ENCODE data around the gene RNU1-3.
"Not testable (repeated sequence)": the region's sequence is repeated elsewhere in the genome, so short reads cannot be mapped to it uniquely, and the experiment has no call there.

Gene RNU1-3

GRCh38 chr1:16625497-16626408 is 41.0 kb downstream of the RNU1-3 start:
- Histone ChIP-seq H3K4me3 (replicated peaks; ENCODE audit: insufficient read depth, low read length) (no peak overlapping the region), H3K27me3 (ENCODE audit: insufficient read depth, poor library complexity, severe bottlenecking) (no peaks in the 10 kb centered on the region), H3K27ac (replicated peaks) (no peak overlapping the region)
- TF ChIP-seq CTCF (IDR thresholded peaks at IDR 0.05; ENCODE audit: insufficient read depth, low read length): no peak
- TF ChIP-seq POLR2AphosphoS5 (IDR thresholded peaks at IDR 0.05; ENCODE audit: low read depth): peak; percentile 28; the same call in 1 of the 2 replicates
- TF ChIP-seq GABPA (IDR thresholded peaks at IDR 0.05; ENCODE audit: low read depth): no peak
- no peak for DNase-seq (ENCODE audit: low read depth in 1 of 2, low spot score in 1 of 2)

- H3K27me3 ChIP-seq (ENCODE audit: insufficient read depth, poor library complexity, severe bottlenecking); H3K27ac ChIP-seq (replicated peaks); H3K4me3 ChIP-seq (replicated peaks; ENCODE audit: insufficient read depth, low read length); DNase-seq (ENCODE audit: low read depth in 1 of 2, low spot score in 1 of 2): not testable (repeated sequence)
Measured at GRCh38 chr1:16623812-16624719, 42.7 kb downstream of the RNU1-3 start.

- H3K27ac ChIP-seq (replicated peaks); DNase-seq (ENCODE audit: low read depth in 1 of 2, low spot score in 1 of 2); H3K4me3 ChIP-seq (replicated peaks; ENCODE audit: insufficient read depth, low read length); H3K27me3 ChIP-seq (ENCODE audit: insufficient read depth, poor library complexity, severe bottlenecking): not testable (repeated sequence)
Measured at GRCh38 chr1:16623337-16623736, 43.4 kb downstream of the RNU1-3 start.

GRCh38 chr1:16621681-16622315 is 45.0 kb downstream of the RNU1-3 start:
- not testable (repeated sequence) for H3K27me3 ChIP-seq (ENCODE audit: insufficient read depth, poor library complexity, severe bottlenecking); DNase-seq (ENCODE audit: low read depth in 1 of 2, low spot score in 1 of 2); H3K4me3 ChIP-seq (replicated peaks; ENCODE audit: insufficient read depth, low read length); H3K27ac ChIP-seq (replicated peaks)

- DNase-seq (ENCODE audit: low read depth in 1 of 2, low spot score in 1 of 2): no peak
- no peak overlapping the region for H3K27ac ChIP-seq (replicated peaks)
Measured at GRCh38 chr1:16621300-16621658, 45.5 kb downstream of the RNU1-3 start.

GRCh38 chr1:16619803-16620501 is 46.8 kb downstream of the RNU1-3 start:
- H3K27me3 ChIP-seq (ENCODE audit: insufficient read depth, poor library complexity, severe bottlenecking): not testable (repeated sequence)

More at GRCh38 chr1:16621300-16621658, 45.5 kb downstream of the RNU1-3 start:
- Histone ChIP-seq H3K4me3 (replicated peaks; ENCODE audit: insufficient read depth, low read length) (no peak overlapping the region), H3K27me3 (ENCODE audit: insufficient read depth, poor library complexity, severe bottlenecking) (no peaks in the 10 kb centered on the region)
- TF ChIP-seq POLR2AphosphoS5 (IDR thresholded peaks at IDR 0.05; ENCODE audit: low read depth) (no peak), SPI1 (IDR thresholded peaks at IDR 0.05; ENCODE audit: borderline replicate concordance, low read depth) (no peak), GABPA (IDR thresholded peaks at IDR 0.05; ENCODE audit: low read depth) (no peak), REST (IDR thresholded peaks at IDR 0.05; ENCODE audit: insufficient replicate concordance, low read depth) (no peak), CTCF (IDR thresholded peaks at IDR 0.05; ENCODE audit: insufficient read depth, low read length) (no peak)

More at GRCh38 chr1:16619803-16620501, 46.8 kb downstream of the RNU1-3 start:
- H3K4me3 ChIP-seq (replicated peaks; ENCODE audit: insufficient read depth, low read length); DNase-seq (ENCODE audit: low read depth in 1 of 2, low spot score in 1 of 2); H3K27ac ChIP-seq (replicated peaks): not testable (repeated sequence)
